ENCODE data around the gene PRORP.
"Not testable (repeated sequence)": the region's sequence is repeated elsewhere in the genome, so short reads cannot be mapped to it uniquely, and the experiment has no call there.

The PRORP gene

GRCh38 chr14:35134329-35135123, 12.2 kb downstream of the PRORP start:
- DNase-seq: peak in 1 of 58 donors; percentile 14

DNA sequence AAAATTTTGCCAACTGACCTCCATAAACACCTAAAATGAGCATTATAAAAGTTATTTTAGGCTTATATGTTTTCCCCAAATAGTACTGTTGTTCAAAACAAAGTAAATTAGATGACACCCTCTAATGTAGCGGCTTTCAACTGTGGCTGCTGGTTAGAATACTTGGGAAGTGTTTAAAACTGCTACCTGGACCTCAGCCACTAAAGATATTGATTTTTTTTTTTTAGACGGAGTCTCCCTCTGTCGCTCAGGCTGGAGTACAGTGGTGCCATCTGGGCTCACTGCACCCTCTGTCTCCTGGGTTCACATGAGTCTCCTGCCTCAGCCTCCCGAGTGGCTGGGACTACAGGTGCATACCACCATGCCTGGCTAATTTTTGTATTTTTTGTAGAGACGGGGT, 16.2 kb downstream of the PRORP start:
- no peak for DNase-seq

- no peak for DNase-seq
These were observed 18.6 kb downstream of the PRORP start for GRCh38 chr14:35140718-35141581.

DNA sequence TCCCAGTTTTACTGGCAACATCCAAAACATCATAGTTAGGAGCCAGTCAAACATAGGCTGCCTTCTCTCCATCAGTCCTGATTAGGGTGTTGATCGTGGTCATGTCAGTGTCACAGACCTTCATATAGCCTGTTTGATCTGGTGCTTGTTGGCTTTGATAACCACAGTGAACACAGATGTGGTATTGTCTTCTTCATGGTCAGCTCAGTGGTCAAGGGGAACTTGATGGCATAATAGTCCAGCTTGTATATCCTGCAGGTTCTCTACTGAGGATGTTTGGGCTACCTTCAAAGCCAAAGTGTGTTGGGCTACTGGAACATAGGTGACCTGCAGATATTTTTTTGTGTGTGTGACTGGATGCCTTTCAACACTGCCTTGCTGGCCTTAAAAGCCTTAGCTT, 21.7 kb downstream of the PRORP start:
- DNase-seq: no peak

DNA sequence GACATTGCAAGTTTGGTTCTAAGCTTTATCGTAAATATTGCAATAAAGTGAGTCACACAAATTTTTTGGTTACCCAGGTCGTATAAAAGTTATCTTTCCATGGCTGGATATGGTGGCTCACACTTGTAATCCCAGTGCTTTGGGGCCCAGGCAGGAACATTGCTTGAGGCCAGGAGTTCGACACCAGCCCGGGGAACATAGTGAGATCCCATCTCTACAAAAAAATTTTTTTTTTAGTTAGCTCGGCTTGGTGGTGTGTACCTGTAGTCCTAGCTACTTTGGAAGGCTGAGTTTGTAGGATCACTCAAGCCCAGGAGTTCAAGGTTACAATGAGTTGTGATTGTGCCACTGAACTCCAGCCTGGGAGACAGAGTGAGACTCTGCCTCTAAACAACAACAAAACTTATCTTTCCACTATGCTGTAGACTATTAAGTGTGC, 24.4 kb downstream of the PRORP start:
- no peak for DNase-seq

GRCh38 chr14:35147186-35147585, 24.8 kb downstream of the PRORP start:
- no peak for DNase-seq

GRCh38 chr14:35147711-35148110, 25.4 kb downstream of the PRORP start:
- no peak for DNase-seq

DNA sequence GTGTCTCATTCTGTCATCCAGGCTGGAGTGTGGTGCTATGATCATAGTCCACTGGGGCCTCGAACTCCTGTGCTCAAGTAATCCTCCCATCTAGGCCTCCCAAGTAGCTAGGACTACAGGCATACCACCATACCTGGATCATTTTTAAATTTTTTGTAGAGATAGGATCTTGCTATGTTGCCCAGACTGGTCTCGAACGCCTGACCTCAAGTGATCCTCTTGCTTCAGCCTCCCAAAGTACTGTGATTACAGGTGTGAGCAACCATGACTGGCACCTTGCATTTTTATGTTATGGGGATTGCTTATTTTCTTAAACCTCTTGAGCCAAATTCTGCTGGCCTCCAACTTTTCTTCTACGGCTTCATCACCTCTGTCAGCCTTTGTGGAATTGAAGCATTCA, 26.9 kb downstream of the PRORP start:
- no peak for DNase-seq

DNA sequence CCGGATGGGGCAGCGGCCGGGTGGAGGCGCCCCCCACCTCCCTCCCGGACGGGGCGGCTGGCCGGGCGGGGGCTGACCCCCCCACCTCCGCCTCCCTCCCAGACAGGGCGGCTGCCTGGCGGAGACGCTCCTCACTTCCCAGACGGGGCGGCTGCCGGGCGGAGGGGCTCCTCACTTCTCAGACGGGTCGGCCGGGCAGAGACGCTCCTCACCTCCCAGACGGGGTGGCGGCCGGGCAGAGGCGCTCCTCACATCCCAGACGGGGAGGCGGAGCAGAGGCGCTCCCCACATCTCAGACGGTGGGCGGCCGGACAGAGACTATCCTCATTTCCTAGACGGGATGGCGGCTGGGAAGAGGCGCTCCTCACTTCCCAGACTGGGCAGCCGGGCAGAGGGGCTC, 30.2 kb downstream of the PRORP start:
- not testable (repeated sequence) for DNase-seq

DNA sequence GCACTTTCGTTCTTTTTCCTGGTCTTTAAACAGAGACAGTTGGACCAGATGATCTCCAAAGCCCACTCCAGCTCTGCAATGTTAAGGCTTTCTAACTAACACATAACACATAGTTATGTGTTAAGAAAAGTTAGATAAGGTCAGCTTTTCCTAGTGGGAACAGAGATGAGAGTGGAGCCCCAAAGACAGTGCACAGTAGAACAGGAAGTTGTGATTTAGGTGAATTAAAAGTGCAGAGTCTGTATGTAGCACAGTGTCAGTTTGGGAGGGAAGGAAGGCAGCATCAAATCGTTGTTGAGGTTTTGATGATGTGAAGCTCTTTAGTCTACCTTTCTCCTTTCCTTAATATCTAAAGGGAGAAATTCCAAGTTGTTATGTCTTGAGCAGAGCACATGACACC, 31.7 kb downstream of the PRORP start:
- DNase-seq: no peak

DNA sequence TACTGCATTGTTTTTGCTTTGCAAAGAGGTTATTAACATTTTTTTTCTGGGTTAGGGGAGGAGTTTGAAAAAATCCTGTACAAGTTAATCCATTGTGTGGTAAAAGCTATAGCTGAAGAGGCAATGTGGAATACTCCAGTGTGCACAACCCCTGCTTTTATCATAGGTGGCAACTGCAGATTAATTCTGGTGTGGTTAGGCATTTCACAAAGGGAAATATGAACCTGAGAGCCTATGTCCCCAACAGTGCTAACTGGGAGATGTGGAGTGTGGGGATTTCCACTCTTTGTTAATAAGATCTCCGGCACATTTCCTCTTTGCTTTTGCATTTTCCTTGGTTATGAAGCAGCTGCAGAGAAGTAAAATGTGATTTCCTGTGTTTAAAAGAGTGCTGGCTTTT, 33.6 kb downstream of the PRORP start:
- DNase-seq: no peak

DNA sequence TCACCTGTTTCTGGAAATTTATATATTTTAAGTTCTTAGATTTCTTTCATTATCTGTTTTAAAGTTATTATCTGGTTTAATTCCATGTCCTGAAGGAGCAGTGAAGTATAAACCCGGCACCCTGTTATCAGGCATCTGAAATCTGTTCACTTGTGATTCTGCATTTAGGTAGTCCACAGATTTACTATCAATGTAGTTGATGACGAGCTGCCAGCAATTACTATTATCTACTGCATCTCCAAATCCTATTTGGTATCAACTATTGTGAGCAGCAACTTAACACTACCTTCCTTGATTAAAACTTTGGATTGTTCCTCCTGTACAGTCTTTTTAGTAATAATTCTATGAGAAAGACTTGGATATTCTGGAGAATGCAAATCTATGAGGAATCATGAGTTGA, 36.1 kb downstream of the PRORP start:
- no peak for DNase-seq

- peak in 1 of 58 donors; percentile 9 for DNase-seq
These were observed 36.8 kb downstream of the PRORP start for GRCh38 chr14:35158951-35159653.

DNA sequence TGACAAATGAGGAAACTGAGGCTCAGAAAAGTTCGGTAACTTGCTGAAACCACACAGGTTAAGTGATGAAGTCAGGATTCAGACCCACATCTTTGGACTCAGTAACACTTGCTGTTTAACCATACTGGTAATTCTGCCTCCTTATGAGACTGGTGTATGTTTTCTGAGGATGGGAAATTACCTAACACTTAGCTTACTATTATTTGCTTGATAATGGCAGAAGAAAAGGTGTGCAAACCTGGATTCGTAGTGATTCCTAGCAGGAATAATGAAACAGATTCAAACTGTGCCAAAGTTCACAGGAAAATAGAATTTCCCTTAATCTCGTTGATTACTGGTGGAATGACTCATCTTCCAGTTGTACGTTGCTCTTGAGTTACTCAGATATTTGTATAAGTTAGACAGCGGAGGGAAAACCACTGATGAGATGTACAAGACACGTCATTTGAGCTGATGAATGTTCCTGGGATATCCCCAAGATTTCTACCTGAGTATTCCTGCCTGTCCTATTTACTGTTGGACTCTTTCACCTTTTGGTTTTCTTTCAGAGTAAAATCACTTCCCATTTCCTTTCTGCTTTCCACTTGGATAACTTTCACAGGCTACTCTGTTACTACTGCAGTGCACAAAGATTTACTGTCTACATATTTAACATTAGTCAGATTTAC, 37.5 kb downstream of the PRORP start:
- DNase-seq: no peak

- no peak for DNase-seq
These were observed 38.9 kb downstream of the PRORP start for GRCh38 chr14:35161231-35161630.

DNA sequence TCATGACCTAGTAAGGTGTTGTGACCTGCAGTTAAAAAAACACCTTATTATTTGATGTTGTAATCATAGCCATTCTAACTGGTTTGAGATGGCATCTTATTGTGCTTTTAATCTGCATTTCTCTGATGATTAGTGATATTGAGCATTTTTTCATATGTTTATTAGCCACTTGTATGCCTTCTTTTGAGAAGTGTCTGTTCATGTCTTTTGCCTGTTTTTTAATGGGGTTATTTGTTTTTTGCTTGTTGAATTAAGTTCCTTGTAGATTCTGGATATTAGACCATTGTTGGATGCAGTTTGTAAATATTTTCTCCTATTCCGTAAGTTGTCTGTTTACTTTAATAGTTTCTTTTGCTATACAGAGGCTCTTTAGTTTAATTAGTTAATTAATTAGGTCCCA, 41.0 kb downstream of the PRORP start:
- DNase-seq: no peak

DNA sequence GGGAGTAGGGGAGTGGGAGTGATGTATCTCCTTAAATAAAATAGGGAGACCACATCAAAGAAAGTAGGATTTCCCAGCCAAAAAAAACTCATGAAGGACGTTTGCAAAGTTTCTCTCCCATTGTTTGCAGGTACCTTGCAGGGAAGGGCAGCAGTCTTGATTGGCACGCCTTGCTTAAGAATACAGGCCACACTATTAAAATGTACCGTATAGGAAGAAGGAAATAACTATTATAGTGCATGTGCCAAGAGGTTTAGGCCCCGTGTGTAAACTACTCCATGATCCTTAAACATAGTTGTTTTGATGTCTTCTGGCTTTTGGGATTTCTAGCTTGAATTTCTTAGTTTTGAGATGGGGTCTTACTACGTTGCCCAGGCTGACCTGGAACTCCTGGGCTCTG, 42.5 kb downstream of the PRORP start:
- no peak for DNase-seq

DNA sequence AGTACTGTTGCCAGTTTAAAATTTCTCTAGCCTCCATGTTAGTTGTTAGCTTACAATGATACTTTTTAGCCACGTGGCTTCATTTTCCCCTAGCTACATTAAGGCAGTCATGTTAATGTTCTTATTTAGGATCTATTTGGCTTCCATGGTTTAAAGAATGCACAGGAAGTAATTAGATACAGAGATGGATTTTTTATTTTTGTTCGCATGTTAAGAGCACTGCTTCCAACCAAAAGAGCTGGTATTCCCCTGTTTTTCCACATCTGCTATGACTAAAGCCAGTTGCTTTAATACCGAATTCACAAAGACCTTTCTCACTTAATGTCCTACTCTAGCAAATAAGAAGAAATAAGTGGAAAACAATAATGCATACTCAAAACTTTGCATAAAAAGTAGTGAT, 45.1 kb downstream of the PRORP start:
- no peak for DNase-seq
